Measurements from ENCODE around the gene SH3RF3.
A peak's percentile ranks its signal among the peaks of the same experiment; 100 is the strongest.

The SH3RF3 gene

DNA sequence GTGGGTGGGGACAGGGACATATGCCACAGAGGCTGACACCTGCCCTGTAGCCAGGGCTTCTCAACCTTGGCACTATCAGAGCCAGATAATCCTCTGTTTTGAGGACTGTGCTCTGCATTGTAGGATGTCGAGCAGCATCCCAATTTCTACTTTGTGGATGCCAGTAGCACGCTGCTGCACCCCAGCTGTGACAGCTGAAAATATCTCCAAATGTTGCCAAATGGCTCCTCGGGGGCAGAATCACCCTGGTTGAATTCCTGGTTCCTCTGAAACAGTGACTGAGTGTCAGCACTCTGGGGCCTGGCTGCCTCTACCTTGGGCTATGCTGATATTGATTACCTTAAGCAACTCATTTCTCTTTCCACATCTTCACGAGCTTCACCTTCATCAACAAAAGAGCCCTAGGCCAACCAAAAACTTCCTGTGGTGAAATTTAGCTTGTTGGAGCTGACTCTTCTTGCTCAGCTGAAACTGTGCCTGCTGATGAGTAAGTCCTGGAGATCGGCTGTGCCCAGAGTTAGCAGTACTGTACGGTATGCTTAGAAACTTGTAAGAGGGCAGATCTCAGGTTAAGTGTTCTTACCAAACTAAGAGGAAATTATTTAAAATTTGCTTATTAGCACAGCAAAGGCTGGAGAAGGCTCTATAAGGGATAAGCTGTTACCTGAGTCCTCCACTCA, 346.7 kb downstream of the SH3RF3 start:
- DNase-seq (ENCODE audit: low read depth): peak; percentile 4
- TF ChIP-seq, protein P1, sequence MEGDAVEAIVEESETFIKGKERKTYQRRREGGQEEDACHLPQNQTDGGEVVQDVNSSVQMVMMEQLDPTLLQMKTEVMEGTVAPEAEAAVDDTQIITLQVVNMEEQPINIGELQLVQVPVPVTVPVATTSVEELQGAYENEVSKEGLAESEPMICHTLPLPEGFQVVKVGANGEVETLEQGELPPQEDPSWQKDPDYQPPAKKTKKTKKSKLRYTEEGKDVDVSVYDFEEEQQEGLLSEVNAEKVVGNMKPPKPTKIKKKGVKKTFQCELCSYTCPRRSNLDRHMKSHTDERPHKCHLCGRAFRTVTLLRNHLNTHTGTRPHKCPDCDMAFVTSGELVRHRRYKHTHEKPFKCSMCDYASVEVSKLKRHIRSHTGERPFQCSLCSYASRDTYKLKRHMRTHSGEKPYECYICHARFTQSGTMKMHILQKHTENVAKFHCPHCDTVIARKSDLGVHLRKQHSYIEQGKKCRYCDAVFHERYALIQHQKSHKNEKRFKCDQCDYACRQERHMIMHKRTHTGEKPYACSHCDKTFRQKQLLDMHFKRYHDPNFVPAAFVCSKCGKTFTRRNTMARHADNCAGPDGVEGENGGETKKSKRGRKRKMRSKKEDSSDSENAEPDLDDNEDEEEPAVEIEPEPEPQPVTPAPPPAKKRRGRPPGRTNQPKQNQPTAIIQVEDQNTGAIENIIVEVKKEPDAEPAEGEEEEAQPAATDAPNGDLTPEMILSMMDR (IDR thresholded peaks at IDR 0.05; ENCODE audit: low read depth, low read length, missing control alignments): no peak
- H3K4me3 ChIP-seq (ENCODE audit: low read depth, low read length): no peak overlapping the region

DNA sequence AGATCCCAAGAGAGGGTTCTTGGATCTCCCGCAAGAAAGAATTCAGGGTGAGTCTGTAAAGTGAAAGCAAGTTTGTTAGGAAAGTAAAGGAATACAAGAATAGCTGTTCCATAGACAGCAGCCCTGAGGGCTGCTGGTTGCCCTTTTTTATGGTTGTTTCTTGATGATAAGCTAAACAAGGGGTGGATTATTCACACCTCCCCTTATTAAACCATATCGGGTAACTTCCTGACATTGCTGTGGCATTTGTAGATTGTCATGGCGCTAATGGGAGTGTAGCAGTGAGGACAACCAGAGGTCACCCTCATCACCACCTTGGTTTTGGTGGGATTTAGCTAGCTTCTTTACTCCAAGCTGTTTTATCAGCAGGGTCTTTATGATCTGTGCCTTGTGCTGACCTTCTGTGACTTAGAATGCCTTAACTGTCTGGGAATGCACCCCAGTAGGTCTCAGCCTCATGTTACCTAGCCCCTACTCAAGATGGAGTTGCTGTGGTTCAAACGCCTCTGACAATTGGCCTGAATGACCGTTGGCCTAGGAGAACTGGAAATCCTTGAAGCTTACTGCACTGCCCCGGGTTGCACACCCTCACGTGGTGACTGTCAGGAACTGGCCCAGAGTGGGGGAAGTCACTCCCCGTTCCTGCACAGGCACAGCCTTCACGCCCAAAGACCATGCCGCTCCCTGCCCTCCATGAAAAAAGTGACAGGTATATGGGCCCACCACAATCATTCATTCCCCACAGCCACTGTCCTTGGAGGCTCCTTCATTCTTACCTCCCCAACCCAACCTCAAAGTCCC, 347.8 kb downstream of the SH3RF3 start:
- H3K4me3 ChIP-seq (ENCODE audit: low read depth, low read length): no peak overlapping the region
- no peak for DNase-seq (ENCODE audit: low read depth)
- TF ChIP-seq, protein P1 (IDR thresholded peaks at IDR 0.05; ENCODE audit: low read depth, low read length, missing control alignments): no peak

DNA sequence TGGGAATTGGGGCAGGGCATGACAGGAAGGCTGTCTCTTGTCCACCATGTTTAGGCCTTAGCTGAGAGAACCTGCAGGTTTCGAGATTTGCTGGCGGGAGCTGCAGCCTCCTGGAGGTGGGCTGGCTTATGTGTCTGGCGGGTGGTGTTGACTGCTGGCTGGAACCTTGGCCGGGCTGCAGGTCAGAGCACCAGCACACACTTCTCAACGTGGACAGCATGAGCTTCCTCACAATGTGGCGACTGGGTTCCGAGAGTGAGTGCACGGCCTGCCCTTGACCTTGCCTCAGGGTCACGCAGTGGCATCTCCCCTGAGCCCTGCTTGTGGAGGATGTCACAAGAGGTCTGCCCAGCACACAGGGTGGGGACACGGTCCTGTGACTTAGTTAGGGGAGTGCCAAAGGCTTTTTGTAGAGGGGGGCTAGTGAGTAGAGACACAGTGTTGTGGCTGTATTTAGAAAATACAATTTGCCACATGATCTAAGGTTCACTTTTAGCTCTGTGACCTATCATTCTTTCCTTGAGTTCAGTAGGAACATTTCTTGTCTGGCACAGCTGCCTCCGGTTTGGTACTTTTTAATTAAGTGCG, 350.0 kb downstream of the SH3RF3 start:
- TF ChIP-seq, protein P1 (IDR thresholded peaks at IDR 0.05; ENCODE audit: low read depth, low read length, missing control alignments): no peak
- no peak for DNase-seq (ENCODE audit: low read depth)
- H3K4me3 ChIP-seq (ENCODE audit: low read depth, low read length): no peak overlapping the region

DNA sequence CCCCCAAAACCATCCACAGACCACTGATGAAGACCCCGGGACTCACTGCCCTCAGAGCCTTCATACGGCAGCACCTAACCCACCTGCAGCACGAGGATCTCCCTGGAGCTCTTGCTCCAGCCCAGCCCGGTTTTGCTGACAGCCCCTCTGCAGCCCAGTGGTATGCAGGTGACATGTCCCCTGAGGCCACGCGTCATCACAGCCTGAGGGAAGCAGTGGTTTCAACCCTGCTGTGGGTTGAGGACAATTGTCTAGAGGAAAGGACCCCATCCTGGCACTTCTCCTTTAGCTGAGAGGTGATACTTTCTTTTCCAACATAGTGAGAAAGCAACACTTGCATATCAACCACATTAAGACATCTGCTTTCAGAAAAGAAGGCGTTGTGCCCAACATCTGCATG, 350.8 kb downstream of the SH3RF3 start:
- TF ChIP-seq, protein P1 (IDR thresholded peaks at IDR 0.05; ENCODE audit: low read depth, low read length, missing control alignments): no peak
- no peak for DNase-seq (ENCODE audit: low read depth)
- no peak overlapping the region for H3K4me3 ChIP-seq (ENCODE audit: low read depth, low read length)

DNA sequence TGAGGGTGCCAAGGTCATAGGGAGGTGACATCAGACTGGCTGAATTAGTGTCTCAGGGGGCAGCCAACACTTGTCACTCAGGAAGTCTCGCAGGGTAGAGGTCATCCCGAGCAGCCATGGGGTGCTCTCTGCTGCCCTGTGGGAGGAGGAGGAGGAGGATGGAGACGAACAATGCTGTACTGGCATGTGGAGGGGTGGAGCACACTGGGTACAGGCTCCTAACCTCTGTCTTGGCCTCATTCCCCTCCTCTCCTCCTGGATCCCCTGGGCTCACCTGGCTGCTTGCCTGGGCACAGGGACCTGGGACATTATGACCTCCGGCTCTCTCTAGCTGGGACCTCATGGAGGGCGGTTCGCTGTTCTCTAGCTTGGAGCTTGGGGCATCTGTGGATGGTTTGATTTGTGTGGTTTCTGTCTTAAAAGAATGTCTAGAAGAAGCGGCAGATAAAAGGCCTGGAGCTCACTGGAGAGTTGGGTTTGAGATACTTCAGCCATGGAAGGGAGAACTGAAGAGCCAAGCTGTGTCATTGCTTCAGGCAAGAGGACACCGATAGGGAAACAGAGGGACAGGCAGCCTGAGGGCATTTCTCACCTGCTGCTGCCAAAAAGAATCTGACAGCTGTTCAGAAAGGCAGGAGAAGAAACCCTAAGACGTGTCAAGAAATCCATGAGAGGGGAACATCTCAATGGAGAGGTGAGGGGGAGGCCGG, 351.6 kb downstream of the SH3RF3 start:
- DNase-seq (ENCODE audit: low read depth): no peak
- TF ChIP-seq, protein P1 (IDR thresholded peaks at IDR 0.05; ENCODE audit: low read depth, low read length, missing control alignments): no peak
- no peak overlapping the region for H3K4me3 ChIP-seq (ENCODE audit: low read depth, low read length)

DNA sequence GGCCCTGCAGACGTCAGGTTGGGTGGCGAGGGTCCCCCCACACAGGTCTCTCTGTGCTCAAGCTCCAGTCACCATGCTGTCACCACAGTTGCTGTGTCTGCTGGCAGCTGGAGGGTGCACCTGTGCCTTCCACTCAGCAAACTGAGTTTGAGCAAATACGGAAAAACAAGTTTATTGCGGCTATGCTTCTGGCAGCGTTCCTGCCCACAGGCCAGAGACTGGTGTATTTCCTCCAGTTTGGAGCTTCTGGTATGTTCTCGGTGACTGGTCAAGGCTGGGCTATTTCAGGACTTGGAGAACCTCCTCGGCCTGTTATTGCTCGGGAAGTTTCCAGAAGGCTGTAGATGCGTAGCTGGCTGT, 352.2 kb downstream of the SH3RF3 start:
- H3K4me3 ChIP-seq (ENCODE audit: low read depth, low read length): no peak overlapping the region
- DNase-seq (ENCODE audit: low read depth): no peak
- TF ChIP-seq, protein P1 (IDR thresholded peaks at IDR 0.05; ENCODE audit: low read depth, low read length, missing control alignments): no peak
